Neural progenitor cell (in vitro differentiated cells): ENCODE results near the gene MRPL36. TPM values are rescaled to one million over a fixed set of nuclear protein-coding genes. Genes with fewer than 3 reads are reported as not detected.

Experiments used
- DNase-seq: peaks from one replicate; pipeline ENCODE4 v3.0.0-alpha.2; 2016; ENCODE audit warnings: low spot score
- H2AFZ ChIP-seq: fragments of 200-600 bp; sonication (generic); replicated peaks from 2 replicates; pipeline ENCODE4 v1.6.1; 2016; ENCODE audit warnings: antibody characterized with exemption
- H3F3A ChIP-seq: fragments of 200-600 bp; sonication (generic); 2 replicates; pipeline ENCODE4 v1.6.1; 2016; ENCODE audit warnings: antibody characterized with exemption, low read depth
- H3K27ac ChIP-seq: fragments of 200-600 bp; sonication (generic); 2 replicates; pipeline ENCODE4 v1.5.1; 2016; ENCODE audit warnings: mild to moderate bottlenecking
- H3K27me3 ChIP-seq: fragments of 200-600 bp; sonication (generic); 2 replicates; pipeline ENCODE4 v1.6.1; 2016; ENCODE audit warnings: mild to moderate bottlenecking, moderate library complexity
- H3K36me3 ChIP-seq: fragments of 200-600 bp; sonication (generic); 2 replicates; pipeline ENCODE4 v1.5.1; 2016
- H3K4me1 ChIP-seq: fragments of 200-600 bp; sonication (generic); 2 replicates; pipeline ENCODE4 v1.6.1; 2016; ENCODE audit warnings: mixed run types
- H3K4me2 ChIP-seq: fragments of 200-600 bp; sonication (generic); 2 replicates; pipeline ENCODE4 v1.6.1; 2016
- H3K4me3 ChIP-seq: fragments of 200-600 bp; sonication (generic); 2 replicates; pipeline ENCODE4 v1.5.1; 2016
- H3K79me2 ChIP-seq: fragments of 200-600 bp; sonication (generic); 2 replicates; pipeline ENCODE4 v1.6.1; 2016; ENCODE audit warnings: low read depth
- H3K9ac ChIP-seq: fragments of 200-600 bp; sonication (generic); 2 replicates; pipeline ENCODE4 v1.6.1; 2016
- H3K9me3 ChIP-seq: fragments of 200-600 bp; sonication (generic); 2 replicates; pipeline ENCODE4 v1.5.1; 2016; ENCODE audit warnings: low read depth
- H4K20me1 ChIP-seq: fragments of 200-600 bp; sonication (generic); 2 replicates; pipeline ENCODE4 v1.6.1; 2016; ENCODE audit warnings: low read depth
- H3K27ac Mint-ChIP-seq: 3 replicates; pipeline ENCODE4 v1.8.0; 2021; ENCODE audit warnings: mixed read lengths
- H3K27me3 Mint-ChIP-seq: 2 replicates; pipeline ENCODE4 v1.8.0; 2022; ENCODE audit warnings: low read depth, mild to moderate bottlenecking, inconsistent platforms, moderate library complexity, mixed read lengths; ENCODE audit not compliant: insufficient read depth
- H3K36me3 Mint-ChIP-seq: 3 replicates; pipeline ENCODE4 v1.8.0; 2021; ENCODE audit warnings: mixed read lengths
- H3K4me1 Mint-ChIP-seq: 3 replicates; pipeline ENCODE4 v1.8.0; 2021; ENCODE audit warnings: mixed read lengths
- H3K4me3 Mint-ChIP-seq: 3 replicates; pipeline ENCODE4 v1.8.0; 2021; ENCODE audit warnings: mild to moderate bottlenecking, moderate library complexity, mixed read lengths
- H3K9me3 Mint-ChIP-seq: 3 replicates; pipeline ENCODE4 v1.8.0; 2020; ENCODE audit warnings: mixed read lengths
- CTCF ChIP-seq: fragments of 200-600 bp; sonication (generic); IDR thresholded peaks from 2 replicates; pipeline ENCODE4 v1.5.1; 2017; ENCODE audit warnings: antibody characterized with exemption, mild to moderate bottlenecking
- EZH2 ChIP-seq: fragments of 200-600 bp; sonication (generic); IDR thresholded peaks from 2 replicates; pipeline ENCODE4 v1.6.1; 2017; ENCODE audit warnings: antibody characterized with exemption, mild to moderate bottlenecking, moderate library complexity
- EZH2phosphoT487 ChIP-seq: fragments of 200-600 bp; sonication (generic); IDR thresholded peaks from 2 replicates; pipeline ENCODE4 v1.6.1; 2017; ENCODE audit warnings: antibody characterized with exemption
- total RNA-seq: library from RNA; depleted of rRNA; stranded (reverse); fragments of >200 nt; gene quantifications from 2 replicates; pipeline ENCODE4 v1.2.3, GENCODE V29; 2015; ENCODE audit warnings: low replicate concordance

Gene MRPL36
- total RNA-seq, 1 donor from 2014 or later = 22.2 TPM

DNA sequence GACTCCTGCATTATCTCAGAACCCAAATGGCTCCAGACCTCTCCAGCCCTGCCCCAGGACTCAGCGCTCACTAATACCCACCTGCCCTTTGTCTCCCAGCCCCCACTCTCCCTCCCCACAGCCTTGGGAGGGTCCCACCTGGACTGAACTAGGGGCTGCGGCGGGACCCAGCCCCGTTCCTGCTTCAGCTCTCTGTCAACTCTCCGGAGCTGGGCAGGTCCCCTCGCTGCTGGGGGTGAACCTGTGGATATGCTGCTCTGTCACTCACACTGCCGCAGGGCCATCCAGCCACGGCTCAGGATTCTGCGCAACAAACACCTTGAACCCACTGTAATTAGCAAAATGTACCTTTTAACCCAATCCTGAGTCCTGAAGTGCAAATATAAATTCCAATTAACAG lies 38.4 kb upstream of the MRPL36 start:
- H3K36me3 Mint-ChIP-seq = no peaks in the 10 kb centered on the region
- Histone ChIP-seq H3K4me3 (no peak overlapping the region), H3K79me2 (no peaks in the 10 kb centered on the region), H3F3A (peaks cover 10% of the 10 kb centered on the region), H2AFZ (no peak overlapping the region), H3K27ac (no peak overlapping the region), H3K27me3 (peaks cover 10% of the 10 kb centered on the region), H3K4me1 (peaks cover 24% of the 10 kb centered on the region), H3K36me3 (no peaks in the 10 kb centered on the region), H3K9ac (no peak overlapping the region), H4K20me1 (no peaks in the 10 kb centered on the region), H3K9me3 (no peaks in the 10 kb centered on the region), H3K4me2 (no peak overlapping the region)
- H3K4me1 Mint-ChIP-seq = peaks cover 38% of the 10 kb centered on the region
- DNase-seq = no peak
- H3K27ac Mint-ChIP-seq = no peak overlapping the region
- H3K4me3 Mint-ChIP-seq = no peak overlapping the region
- no peaks in the 10 kb centered on the region for H3K9me3 Mint-ChIP-seq
- TF ChIP-seq EZH2phosphoT487 (no peak), CTCF (no peak), EZH2 (no peak)
- peaks cover 16% of the 10 kb centered on the region for H3K27me3 Mint-ChIP-seq

DNA sequence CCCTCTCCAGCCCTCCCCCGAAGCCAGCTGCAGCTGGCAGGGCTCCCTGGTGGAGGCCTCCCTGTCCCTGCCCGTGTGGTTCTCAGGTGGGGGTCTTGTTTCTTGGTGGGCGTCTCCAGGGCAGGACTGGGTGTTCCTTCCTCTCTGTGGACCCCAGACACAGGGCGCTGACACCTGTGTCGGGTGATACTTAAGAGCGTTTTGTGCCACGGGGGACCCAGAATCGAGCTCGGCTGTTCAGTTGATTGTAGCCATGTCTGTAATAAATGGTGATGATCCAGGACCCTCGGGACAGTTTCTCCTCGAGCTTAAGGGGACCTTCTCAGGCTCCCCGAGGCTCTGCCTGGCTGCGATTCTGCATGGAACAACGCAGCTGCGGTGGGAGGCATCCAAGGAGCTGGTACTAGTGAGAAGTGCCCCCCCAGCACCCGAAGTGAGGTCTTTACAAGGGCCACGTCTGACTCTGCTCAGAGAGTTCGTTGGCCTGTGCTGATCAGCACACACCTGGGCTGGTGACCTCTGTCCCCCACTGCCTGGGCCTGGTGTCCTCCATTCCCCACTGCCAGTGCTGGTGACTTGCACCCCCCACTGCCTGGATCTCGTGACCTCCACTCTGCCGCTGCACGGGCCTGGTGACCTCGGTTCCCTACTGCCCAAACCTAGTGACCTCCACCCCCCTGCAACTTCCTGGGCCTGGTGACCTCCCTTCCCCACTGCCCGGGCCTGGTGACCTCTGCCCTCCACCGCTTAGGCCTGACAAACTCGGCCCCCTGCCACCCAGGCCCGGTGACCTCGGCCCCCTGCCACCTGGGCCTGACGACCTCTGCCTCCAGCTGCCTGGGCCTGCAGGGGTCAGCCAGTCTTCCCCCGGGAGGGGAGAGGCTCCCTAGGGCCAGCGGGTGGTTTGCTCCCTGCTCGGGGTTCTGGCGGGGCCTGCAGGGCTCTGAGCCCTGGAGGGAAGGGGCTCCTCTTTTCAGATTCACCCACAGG lies 37.5 kb upstream of the MRPL36 start:
- Histone ChIP-seq H3K9ac (no peak overlapping the region), H3K4me1 (peaks cover 24% of the 10 kb centered on the region), H3K4me2 (no peak overlapping the region), H3K27ac (no peak overlapping the region), H4K20me1 (no peaks in the 10 kb centered on the region), H3K27me3 (peaks cover 10% of the 10 kb centered on the region), H3F3A (peaks cover 10% of the 10 kb centered on the region), H3K9me3 (no peaks in the 10 kb centered on the region), H3K4me3 (no peak overlapping the region), H3K36me3 (no peaks in the 10 kb centered on the region), H2AFZ (no peak overlapping the region), H3K79me2 (no peaks in the 10 kb centered on the region)
- peaks cover 16% of the 10 kb centered on the region for H3K27me3 Mint-ChIP-seq
- no peaks in the 10 kb centered on the region for H3K9me3 Mint-ChIP-seq
- peaks cover 41% of the 10 kb centered on the region for H3K4me1 Mint-ChIP-seq
- H3K27ac Mint-ChIP-seq = no peak overlapping the region
- DNase-seq = no peak
- TF ChIP-seq EZH2phosphoT487 (no peak), EZH2 (no peak), CTCF (no peak)
- no peak overlapping the region for H3K4me3 Mint-ChIP-seq
- H3K36me3 Mint-ChIP-seq = no peaks in the 10 kb centered on the region

DNA sequence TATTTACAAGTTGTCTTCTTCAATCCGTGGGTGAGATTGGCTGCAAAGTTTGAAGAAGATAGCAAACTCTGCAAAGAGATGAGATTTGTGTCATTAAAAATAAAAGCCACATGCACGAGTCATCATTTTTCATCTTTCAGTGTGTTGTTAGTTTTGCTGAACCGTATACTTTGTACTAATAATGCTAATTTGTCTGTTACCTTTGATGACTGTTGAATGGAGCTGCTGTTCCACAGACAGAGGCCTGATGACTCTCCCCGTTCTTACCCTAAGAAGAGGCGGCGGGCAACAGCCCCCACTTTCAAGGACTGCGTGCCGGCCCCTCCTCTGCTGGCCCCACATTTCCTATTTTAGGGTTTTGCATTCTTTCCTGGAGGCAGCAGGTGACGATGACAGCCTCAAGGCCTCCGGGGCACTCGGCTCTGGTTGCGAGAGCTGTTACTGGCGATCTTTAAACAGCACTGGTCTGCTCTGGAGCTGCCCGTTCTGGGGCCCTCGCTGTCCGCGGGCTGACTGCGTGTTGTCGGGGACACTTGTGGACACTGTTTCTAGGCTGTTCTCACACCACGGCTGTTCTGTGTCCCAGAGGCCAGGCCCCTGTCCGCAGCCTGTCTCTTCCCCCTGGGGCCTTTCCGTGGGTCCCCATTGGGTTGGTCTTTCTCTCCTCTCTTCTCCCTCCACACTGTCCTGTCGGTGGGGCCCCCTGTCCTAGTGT lies 36.7 kb upstream of the MRPL36 start:
- Mint-ChIP-seq H3K27ac (no peak overlapping the region), H3K36me3 (no peaks in the 10 kb centered on the region), H3K4me3 (no peak overlapping the region), H3K9me3 (no peaks in the 10 kb centered on the region), H3K27me3 (peaks cover 18% of the 10 kb centered on the region), H3K4me1 (peaks cover 38% of the 10 kb centered on the region)
- Histone ChIP-seq H3K36me3 (no peaks in the 10 kb centered on the region), H3K9ac (no peak overlapping the region), H3K27ac (no peak overlapping the region), H3K4me2 (no peak overlapping the region), H3F3A (peaks cover 10% of the 10 kb centered on the region), H3K79me2 (no peaks in the 10 kb centered on the region), H3K27me3 (peaks cover 10% of the 10 kb centered on the region), H4K20me1 (no peaks in the 10 kb centered on the region), H3K4me3 (no peak overlapping the region), H3K9me3 (no peaks in the 10 kb centered on the region), H3K4me1 (peaks cover 29% of the 10 kb centered on the region), H2AFZ (no peak overlapping the region)
- DNase-seq = no peak
- TF ChIP-seq CTCF = no peak
- TF ChIP-seq EZH2 = no peak
- no peak for TF ChIP-seq EZH2phosphoT487
